GM23338 (cell line): Measurements from ENCODE around the gene YWHAQ. TPM values are rescaled to one million over a fixed set of nuclear protein-coding genes. Genes with fewer than 3 reads are reported as not detected.

Experiments
- ATAC-seq: fragments of 200-7000 bp; cut with Tn5 transposase; 3 replicates; pipeline ENCODE4 v1.9.1; 2020
- DNase-seq: peaks from one replicate; pipeline ENCODE4 v3.0.0-alpha.2; 2015; ENCODE audit warnings: low spot score
- H2AFZ ChIP-seq: fragments of 200-600 bp; sonication (generic); 2 replicates; pipeline ENCODE4 v1.8.0; 2016; ENCODE audit warnings: antibody characterized with exemption, mild to moderate bottlenecking, moderate library complexity
- H3F3A ChIP-seq: fragments of 200-600 bp; sonication (generic); replicated peaks from 2 replicates; pipeline ENCODE4 v1.8.0; 2017; ENCODE audit warnings: antibody characterized with exemption, mixed run types, low read depth
- H3K27ac ChIP-seq: fragments of 200-600 bp; sonication (generic); 2 replicates; pipeline ENCODE4 v1.6.1; 2016; ENCODE audit warnings: low read depth
- H3K27me3 ChIP-seq: fragments of 200-600 bp; sonication (generic); 2 replicates; pipeline ENCODE4 v1.8.0; 2016; ENCODE audit warnings: mild to moderate bottlenecking, mixed run types, moderate library complexity; ENCODE audit not compliant: insufficient read depth
- H3K36me3 ChIP-seq: fragments of 200-600 bp; sonication (generic); 2 replicates; pipeline ENCODE4 v1.8.0; 2016; ENCODE audit warnings: mild to moderate bottlenecking; ENCODE audit not compliant: insufficient read depth
- H3K4me1 ChIP-seq: fragments of 200-600 bp; sonication (generic); 2 replicates; pipeline ENCODE4 v1.8.0; 2016; ENCODE audit warnings: mild to moderate bottlenecking, moderate library complexity; ENCODE audit not compliant: insufficient read depth
- H3K4me2 ChIP-seq: fragments of 200-600 bp; sonication (generic); 2 replicates; pipeline ENCODE4 v1.7.1; 2017; ENCODE audit warnings: mixed run types
- H3K4me3 ChIP-seq: fragments of 200-600 bp; sonication (generic); 2 replicates; pipeline ENCODE4 v1.6.1; 2016; ENCODE audit warnings: mixed run types
- H3K79me2 ChIP-seq: fragments of 200-600 bp; sonication (generic); replicated peaks from 2 replicates; pipeline ENCODE4 v1.8.0; 2017; ENCODE audit warnings: mild to moderate bottlenecking; ENCODE audit not compliant: insufficient read depth
- H3K9me2 ChIP-seq: fragments of 200-600 bp; sonication (generic); 2 replicates; pipeline ENCODE4 v1.8.0; 2017; ENCODE audit not compliant: insufficient read depth
- H4K20me1 ChIP-seq: fragments of 200-600 bp; sonication (generic); replicated peaks from 2 replicates; pipeline ENCODE4 v1.8.0; 2017; ENCODE audit warnings: mild to moderate bottlenecking; ENCODE audit not compliant: insufficient read depth
- H3K27ac Mint-ChIP-seq: 2 replicates; pipeline ENCODE4 v1.8.0; 2020; ENCODE audit warnings: inconsistent platforms, mild to moderate bottlenecking, moderate library complexity, mixed read lengths
- H3K27me3 Mint-ChIP-seq: 3 replicates; pipeline ENCODE4 v1.8.0; 2022; ENCODE audit warnings: low read depth, mild to moderate bottlenecking, moderate library complexity, mixed read lengths, inconsistent platforms; ENCODE audit not compliant: insufficient read depth, poor library complexity
- H3K36me3 Mint-ChIP-seq: 3 replicates; pipeline ENCODE4 v1.8.0; 2021; ENCODE audit warnings: low read depth, mild to moderate bottlenecking, inconsistent platforms, moderate library complexity, mixed read lengths
- H3K4me1 Mint-ChIP-seq: 3 replicates; pipeline ENCODE4 v1.8.0; 2020; ENCODE audit warnings: mild to moderate bottlenecking, inconsistent platforms, mixed read lengths
- H3K4me3 Mint-ChIP-seq: 3 replicates; pipeline ENCODE4 v1.8.0; 2021; ENCODE audit warnings: moderate library complexity, mild to moderate bottlenecking, inconsistent platforms, mixed read lengths
- H3K9me3 Mint-ChIP-seq: 3 replicates; pipeline ENCODE4 v1.8.0; 2020; ENCODE audit warnings: moderate library complexity, mild to moderate bottlenecking, inconsistent platforms, mixed read lengths
- CTCF ChIP-seq, 2 experiments: fragments of 200-600 bp in 1 of 2; sonication (generic) in 1 of 2; conservative IDR thresholded peaks; 2 replicates each; pipeline versions ENCODE4 v1.5.1 to v1.6.1; 2016 to 2017; ENCODE audit warnings: antibody characterized with exemption in 2 of 2, low read depth in 2 of 2, mild to moderate bottlenecking in 2 of 2, moderate library complexity in 1 of 2
- JUNB ChIP-seq: IDR thresholded peaks from one replicate; pipeline ENCODE4 v1.6.1; 2016; ENCODE audit warnings: antibody characterized with exemption; ENCODE audit not compliant: unreplicated experiment
- NANOG ChIP-seq: IDR thresholded peaks from 2 replicates; pipeline ENCODE4 v1.6.1; 2016; ENCODE audit warnings: antibody characterized with exemption, borderline replicate concordance
- ZNF331 ChIP-seq: fragments of 250-450 bp; sonication (Bioruptor Pico); IDR thresholded peaks from 2 replicates; pipeline ENCODE4 v1.5.0; 2020; ENCODE audit warnings: low read depth, mild to moderate bottlenecking, moderate library complexity
- ZNF462 ChIP-seq: fragments of 250-450 bp; sonication (Bioruptor Pico); IDR thresholded peaks from 2 replicates; pipeline ENCODE4 v1.5.0; 2020; ENCODE audit warnings: mild to moderate bottlenecking, moderate library complexity
- polyA plus RNA-seq: library from polyadenylated mRNA; unstranded; fragments of >200 nt; fragmentation: Nextera tagmentation; extraction: Ambion mirVana; gene quantifications from 2 replicates; pipeline ENCODE4 v1.2.1, GENCODE V29; 2016
- total RNA-seq: library from RNA; depleted of rRNA; stranded (reverse); fragments of >200 nt; shearing (Covaris generic); gene quantifications from 2 replicates; pipeline ENCODE4 v1.2.3, GENCODE V29; 2014

The YWHAQ gene
- total and polyA plus RNA-seq, 2 experiments from 2014 or later, result 295 to 464 TPM

GRCh38 chr2:9573013-9573720 lies 57.6 kb downstream of the YWHAQ start (continued):
- no peak for TF ChIP-seq ZNF462 (CRISPR knock-in tag)
- TF ChIP-seq ZNF331 (CRISPR knock-in tag), result no peak

- Histone ChIP-seq H3K27me3 (no peaks in the 10 kb centered on the region), H2AFZ (no peak overlapping the region), H3K36me3 (no peaks in the 10 kb centered on the region), H3K27ac (no peak overlapping the region), H3K4me2 (no peak overlapping the region), H3K4me3 (no peak overlapping the region), H3K9me2 (no peaks in the 10 kb centered on the region), H4K20me1 (no peaks in the 10 kb centered on the region; the same call in 1 of the 2 replicates), H3K79me2 (no peaks in the 10 kb centered on the region), H3K4me1 (no peaks in the 10 kb centered on the region), H3F3A (no peaks in the 10 kb centered on the region)
- peaks cover 2% of the 10 kb centered on the region for H3K27me3 Mint-ChIP-seq
- no peak for DNase-seq
- no peaks in the 10 kb centered on the region for H3K4me1 Mint-ChIP-seq
- H3K27ac Mint-ChIP-seq, result no peak overlapping the region
- no peaks in the 10 kb centered on the region for H3K36me3 Mint-ChIP-seq
- H3K9me3 Mint-ChIP-seq, result no peaks in the 10 kb centered on the region
- ATAC-seq, result no peak
- H3K4me3 Mint-ChIP-seq, result no peak overlapping the region
- TF ChIP-seq JUNB (no peak), CTCF (conservative IDR thresholded peaks at IDR 0.05; ENCODE audit: low read depth in 2 of 2) (no peak), NANOG (no peak), ZNF462 (CRISPR knock-in tag) (no peak)
These were observed 60.4 kb downstream of the YWHAQ start for GRCh38 chr2:9570182-9571060.
